ENCODE data around the gene UBQLNL.
A peak's percentile ranks its signal among the peaks of the same experiment; 100 is the strongest.

Gene UBQLNL

DNA sequence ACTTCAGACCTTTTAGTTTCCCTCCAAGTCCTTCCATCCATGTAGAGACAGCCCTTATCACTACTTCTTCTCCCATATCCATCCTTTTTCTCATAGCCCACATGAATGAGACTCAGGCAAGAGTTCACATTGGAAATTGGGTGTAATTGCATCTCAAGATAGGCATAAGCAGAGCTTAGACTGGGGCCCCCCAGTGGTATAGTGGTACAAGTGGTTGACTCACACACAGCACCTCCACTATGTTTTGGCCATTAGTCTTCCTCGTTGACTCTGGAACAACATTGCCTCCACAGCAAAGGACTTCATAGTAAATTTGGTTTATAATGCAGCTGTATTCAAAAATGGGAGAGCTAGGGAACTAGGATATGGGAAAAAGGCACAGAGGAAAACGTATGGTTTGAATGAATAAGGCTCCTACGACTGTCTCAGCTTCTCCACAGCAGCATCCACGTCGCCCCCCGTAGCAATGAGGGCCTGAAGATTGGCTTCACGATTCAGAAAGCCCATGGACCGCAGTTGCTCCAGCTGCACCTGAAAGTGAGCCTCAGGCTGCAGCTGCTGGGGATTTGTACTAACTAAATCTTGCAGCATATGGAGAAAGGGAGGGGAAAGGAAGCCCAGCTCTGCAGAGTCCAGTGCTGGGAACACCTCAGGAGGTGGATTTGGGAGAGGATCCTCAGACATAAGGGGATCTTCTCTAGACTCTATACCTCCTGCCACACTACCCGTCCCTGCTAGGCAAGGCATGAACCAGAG is 9.1 kb downstream of the UBQLNL start:
- DNase-seq = no peak

DNA sequence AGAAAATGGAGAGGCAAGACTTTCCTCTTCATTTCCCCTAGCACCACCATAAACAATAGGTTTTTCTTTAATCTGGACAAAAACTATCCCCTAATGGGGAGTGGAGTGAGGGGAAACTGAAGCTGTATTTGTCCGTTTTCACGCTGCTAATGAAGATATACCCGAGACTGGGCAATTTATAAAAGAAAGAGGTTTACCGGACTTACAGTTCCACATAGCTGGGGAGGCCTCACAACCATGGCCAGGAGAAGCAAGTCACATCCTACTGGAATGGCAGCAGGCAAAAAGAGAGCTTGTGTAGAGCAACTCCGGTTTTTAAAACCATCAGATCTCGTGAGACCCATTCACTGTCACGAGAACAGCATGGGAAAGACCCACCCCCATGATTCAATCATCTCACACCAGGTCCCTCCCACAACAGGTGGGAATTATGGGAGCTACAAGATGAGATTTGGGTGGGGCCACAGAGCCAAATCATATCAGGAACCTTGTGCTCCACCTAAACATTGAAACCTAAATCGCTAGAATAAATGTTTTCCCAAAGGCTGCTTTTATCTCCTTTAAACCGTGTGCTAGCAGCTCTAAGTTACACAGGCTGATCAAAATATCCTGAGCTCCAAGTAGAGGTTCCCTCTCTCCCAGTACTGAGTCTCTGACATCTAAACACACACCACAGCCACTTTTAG is 11.0 kb downstream of the UBQLNL start:
- no peak for DNase-seq

DNA sequence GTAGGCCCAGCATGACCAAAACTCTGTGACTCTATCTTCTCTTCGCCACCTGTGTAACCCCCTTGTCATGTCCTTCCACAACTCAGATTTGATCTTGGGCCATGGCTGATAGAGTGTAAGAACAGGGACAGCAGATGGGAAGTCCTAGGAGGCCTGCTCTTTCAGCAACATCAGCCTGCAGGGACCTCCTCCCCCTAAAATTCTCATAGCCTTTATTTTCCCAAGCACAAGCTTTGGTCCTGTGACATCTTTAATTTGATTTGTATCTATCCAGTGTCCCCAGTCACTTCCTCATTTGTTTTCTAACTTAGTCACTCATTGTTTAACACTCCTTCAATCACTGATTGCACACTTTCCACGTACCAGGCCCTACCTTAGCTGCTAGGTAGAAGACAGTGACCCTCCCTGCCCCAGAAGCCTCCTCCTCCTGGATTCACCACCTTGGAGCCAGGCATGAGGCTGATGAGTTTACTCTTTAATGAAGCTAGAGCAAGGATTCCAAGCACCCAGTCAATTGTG is 12.0 kb downstream of the UBQLNL start:
- DNase-seq = no peak

DNA sequence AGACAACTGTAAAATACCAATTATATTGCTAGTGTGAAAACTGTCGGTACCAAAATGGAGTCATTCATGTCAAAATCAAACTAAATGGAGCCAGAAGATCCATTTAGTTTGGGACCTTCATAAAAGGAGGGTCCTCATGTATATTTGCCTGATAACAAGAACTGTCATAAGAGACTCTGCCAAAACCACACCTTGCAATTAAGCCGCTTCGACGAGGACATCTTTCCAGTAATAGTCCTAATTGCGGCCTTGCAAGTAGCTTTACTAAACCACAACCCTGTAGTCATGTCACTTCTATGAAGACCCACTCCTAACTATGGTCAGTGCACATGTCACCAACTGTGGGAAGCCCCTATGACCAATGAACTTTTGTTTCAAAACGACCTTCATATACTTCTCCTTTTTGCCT is 16.1 kb downstream of the UBQLNL start:
- DNase-seq = no peak

DNA sequence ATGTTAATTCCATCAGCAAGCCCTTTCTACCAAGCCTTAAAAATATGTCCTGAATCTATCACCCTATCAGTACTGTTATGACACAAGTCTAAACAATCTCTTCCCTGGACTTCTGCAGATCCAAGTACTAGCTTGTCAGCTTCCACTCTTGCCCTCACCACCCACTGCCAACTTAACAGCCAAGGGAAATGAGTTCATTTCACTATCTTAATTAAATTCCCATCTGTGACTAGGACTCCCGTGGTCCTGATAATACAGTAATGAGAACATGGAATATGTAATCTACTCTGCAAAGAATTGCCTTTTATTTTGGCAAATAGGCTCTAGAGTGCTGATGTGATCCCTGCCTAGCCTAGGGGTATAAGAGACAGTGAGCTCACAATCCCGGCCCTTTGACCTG is 16.8 kb downstream of the UBQLNL start:
- no peak for DNase-seq

DNA sequence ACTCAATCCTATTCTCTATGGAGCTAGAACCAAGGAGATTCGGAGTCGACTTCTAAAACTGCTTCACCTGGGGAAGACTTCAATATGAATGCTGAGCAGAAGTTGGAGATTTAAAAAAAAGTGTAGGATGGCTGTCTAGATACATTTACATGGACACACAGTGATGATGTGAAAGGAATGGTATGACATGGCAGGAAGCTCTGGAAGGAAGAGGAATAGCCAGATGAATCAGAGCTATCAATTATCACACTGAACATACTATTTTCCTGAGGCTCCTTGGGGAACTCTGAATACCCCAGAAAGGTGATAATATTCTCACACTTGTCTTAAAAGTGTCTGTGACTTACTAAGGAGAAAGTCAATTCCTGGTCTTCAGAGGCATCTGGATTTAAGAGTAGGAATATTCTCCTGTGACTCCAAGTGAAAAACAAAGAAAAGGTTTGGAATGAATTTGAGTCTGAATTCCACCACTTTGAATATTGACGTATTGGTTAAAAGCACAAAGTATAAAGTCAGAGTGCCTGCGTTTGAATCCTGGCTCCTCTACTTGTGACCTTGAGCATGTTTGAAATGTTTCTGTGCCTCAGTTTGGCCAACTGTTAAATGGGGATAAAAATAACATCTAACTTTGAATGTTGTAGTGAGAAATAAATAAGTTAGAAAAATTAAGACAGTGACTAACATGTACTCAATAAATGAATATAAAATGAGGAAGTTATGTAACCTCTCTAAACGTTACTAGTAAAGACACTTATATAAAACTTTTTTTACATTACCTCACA is 26.7 kb downstream of the UBQLNL start:
- no peak for DNase-seq

DNA sequence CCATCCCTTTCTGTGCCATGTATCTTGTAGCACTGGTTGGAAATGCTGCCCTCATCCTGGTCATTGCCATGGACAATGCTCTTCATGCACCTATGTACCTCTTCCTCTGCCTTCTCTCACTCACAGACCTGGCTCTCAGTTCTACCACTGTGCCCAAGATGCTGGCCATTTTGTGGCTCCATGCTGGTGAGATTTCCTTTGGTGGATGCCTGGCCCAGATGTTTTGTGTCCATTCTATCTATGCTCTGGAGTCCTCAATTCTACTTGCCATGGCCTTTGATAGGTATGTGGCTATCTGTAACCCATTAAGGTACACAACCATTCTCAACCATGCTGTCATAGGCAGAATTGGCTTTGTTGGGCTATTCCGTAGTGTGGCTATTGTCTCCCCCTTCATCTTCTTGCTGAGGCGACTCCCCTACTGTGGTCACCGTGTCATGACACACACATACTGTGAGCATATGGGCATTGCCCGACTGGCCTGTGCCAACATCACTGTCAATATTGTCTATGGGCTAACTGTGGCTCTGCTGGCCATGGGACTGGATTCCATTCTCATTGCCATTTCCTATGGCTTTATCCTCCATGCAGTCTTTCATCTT is 27.6 kb downstream of the UBQLNL start:
- no peak for DNase-seq

DNA sequence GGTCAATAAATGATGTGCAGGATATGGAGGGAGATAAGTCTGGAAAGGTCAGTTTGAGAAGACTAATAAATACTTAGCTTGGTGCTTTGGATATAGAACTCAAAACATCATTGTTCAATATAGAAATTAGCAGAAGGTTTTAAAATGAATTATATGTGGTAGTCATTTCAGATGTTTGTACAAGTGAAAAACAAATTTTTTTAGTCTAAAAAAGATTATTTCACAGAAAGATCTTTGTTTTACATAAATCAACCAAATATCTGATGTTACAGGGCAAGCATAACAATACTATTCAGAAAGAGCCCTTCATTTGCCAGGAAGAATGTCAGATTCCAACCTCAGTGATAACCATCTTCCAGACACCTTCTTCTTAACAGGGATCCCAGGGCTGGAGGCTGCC is 28.1 kb downstream of the UBQLNL start, which contains the start of gene OR52D1:
Gene OR52D1, plus strand, starts transcription at position 301 of the 400 bp plus-strand sequence. Its CDS starts 22 bp downstream, at position 323.
- no peak for DNase-seq

DNA sequence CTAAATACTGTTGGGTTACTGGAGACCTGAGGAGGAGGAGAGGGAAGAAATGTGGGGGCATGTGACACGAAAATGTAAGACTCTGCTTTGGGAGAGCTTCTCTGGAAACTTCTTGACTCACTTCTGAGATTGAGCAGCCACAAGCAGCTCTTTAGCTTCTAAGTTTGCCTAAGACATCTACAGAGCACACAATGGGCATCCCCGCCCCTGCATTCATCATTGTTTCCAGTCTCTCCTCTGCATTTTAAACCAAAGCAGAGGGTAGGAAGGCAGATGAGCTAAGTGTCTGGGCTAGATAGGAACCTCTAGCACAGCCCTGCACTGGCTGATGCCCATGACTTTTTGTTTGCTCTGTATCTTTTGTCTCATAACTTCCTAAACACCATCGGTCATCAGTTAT is 30.1 kb downstream of the UBQLNL start:
- DNase-seq = no peak

DNA sequence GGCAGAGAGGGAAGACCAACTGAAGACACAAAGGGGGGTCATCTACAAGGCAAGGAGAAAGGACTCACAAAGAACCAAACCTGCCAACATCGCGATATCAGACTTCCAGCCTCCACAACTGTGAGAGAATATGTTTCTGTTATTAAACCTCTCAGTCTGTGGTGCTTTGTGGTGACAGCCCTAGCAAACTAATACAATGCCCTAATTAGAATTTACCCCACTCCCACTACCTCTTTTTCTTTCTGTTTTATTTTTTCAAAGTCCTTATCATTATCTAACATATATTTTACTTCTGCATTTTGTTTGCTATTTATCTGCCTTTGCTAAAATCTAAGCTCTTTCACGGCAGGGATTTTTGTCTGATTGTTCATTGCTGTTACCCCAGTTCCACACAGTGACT is 30.5 kb downstream of the UBQLNL start:
- DNase-seq = no peak

DNA sequence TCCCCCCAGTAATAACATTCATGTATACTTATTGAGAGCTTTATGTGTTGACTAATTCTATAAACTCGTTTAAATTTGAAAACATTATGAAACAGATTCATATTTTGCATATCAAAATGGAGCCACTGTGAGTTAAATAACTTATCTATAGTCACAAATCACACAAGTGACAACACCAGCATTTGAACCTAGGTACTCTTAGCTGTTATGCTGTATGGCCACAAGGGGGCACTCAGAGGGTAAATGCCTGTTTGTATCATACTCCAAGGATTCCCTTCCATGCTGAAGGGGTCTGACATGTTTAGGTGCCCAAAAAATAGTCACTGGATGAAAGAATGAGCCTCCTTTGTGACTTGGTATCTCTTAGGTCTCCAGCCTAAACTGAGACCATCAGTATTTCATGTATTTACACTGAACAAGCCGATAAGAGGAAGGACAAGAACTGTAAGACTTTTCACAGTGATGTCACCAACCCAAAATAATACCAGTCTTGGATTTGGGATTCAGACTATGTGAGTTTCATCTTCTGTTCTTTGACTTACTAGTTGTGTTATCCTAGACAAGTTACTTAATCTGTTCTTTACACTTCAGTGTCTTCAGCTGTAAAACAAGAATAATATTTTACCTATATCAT is 40.2 kb downstream of the UBQLNL start:
- peak; percentile 32 to 48 for DNase-seq

DNA sequence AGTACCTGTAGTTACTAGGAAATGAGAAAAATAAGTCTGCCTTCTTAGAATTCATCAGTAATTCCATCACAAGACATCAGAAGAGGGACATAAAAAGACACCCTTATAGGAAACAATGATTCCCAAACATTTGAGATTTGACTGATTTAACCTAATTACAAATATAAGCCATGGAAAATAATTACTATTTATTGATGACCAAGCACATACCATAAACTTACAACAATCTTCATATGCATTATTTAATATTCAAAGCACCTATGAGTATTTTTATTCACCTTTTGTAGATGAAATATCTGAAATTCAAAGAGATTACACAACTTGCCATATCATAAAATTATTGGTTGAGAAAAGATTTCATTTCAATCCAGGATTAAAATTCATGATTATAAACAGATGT is 42.6 kb downstream of the UBQLNL start:
- no peak for DNase-seq

DNA sequence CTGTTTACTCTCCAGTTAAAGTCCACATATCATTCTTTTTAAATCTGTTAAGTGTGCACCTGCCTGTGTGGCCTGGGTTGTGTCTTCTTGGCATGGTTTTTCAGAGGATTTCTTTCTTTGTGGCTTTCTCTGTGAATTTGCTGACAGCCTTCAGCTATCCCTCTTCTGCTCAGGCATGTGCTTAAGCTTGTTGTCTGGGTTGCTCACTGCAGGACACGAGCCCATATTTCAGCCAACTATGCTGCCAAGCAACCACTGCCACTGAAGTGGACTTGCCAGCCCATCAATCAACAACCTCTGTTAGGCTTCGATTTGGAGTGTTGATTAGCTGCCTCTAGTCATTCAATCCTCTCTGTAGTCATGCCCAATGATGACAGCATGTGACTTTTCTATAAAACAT is 49.0 kb downstream of the UBQLNL start:
- DNase-seq = no peak

All from AML-193 (cell line).